ENCODE measurements around the gene PTPRG. TPM values are rescaled to one million over a fixed set of nuclear protein-coding genes. Genes with fewer than 3 reads are reported as not detected.

The PTPRG gene
- polyA plus RNA-seq, 3 donors: not detected

GRCh38 chr3:61748288-61748687, 186.9 kb downstream of the PTPRG start:
- H3K27me3 ChIP-seq (ENCODE audit: control insufficient read depth in 2 of 2, insufficient read depth in 2 of 2, low read length in 2 of 2): no peaks in the 10 kb centered on the region
- intact Hi-C loops (cut with micrococcal nuclease): no loop called here
- Mint-ChIP-seq H3K27me3 (ENCODE audit: low read depth in 3 of 3) (no peaks in the 10 kb centered on the region), H3K27ac (no peak overlapping the region), H3K36me3 (no peaks in the 10 kb centered on the region), H3K4me3 (no peak overlapping the region), H3K9me3 (peaks cover 1 to 23% (median 5%) of the 10 kb centered on the region in 7 donors), H3K4me1 (no peaks in the 10 kb centered on the region)
- no peaks in the 10 kb centered on the region for H3K79me2 ChIP-seq (ENCODE audit: insufficient read depth, low read length)
- no peak overlapping the region for H3K4me3 ChIP-seq (replicated peaks in 1 of 3; ENCODE audit: low read depth in 2 of 3, low read length in 3 of 3)
- no peak for TF ChIP-seq CTCF (IDR thresholded peaks at IDR 0.05)
- no peak overlapping the region for H3K9ac ChIP-seq (ENCODE audit: insufficient read depth, low read length, poor library complexity, severe bottlenecking)
- no peak overlapping the region for H3K4me2 ChIP-seq (replicated peaks; ENCODE audit: extremely low read depth, low read length, poor library complexity, severe bottlenecking)
- H3K4me1 ChIP-seq (ENCODE audit: control insufficient read depth in 1 of 2, insufficient read depth in 2 of 2, low read length in 2 of 2): no peaks in the 10 kb centered on the region
- H3K9me3 ChIP-seq (replicated peaks in 1 of 2; ENCODE audit: control insufficient read depth in 1 of 2, insufficient read depth in 1 of 2, low read length in 2 of 2): peaks cover 3 to 5% of the 10 kb centered on the region in 2 donors
- H4K20me1 ChIP-seq (ENCODE audit: insufficient read depth, low read length): no peaks in the 10 kb centered on the region
- no peak for DNase-seq
- H3K27ac ChIP-seq (ENCODE audit: low read depth in 1 of 2, low read length in 2 of 2): no peak overlapping the region
- WGBS (ENCODE audit: insufficient coverage): 83% methylated on average over 1 of the region's 3 CpGs
- H2AFZ ChIP-seq (ENCODE audit: insufficient read depth, low read depth, low read length, poor library complexity, severe bottlenecking): no peak overlapping the region
- H3K36me3 ChIP-seq (replicated peaks in 1 of 2; ENCODE audit: control insufficient read depth in 1 of 2, insufficient read depth in 2 of 2, low read length in 2 of 2): no peaks in the 10 kb centered on the region

GRCh38 chr3:61750766-61751165, 189.4 kb downstream of the PTPRG start:
- Mint-ChIP-seq H3K9me3 (peaks cover 0 to 22% (median 4%) of the 10 kb centered on the region in 7 donors), H3K4me3 (no peak overlapping the region), H3K27ac (no peak overlapping the region)

More at GRCh38 chr3:61750766-61751165, 189.4 kb downstream of the PTPRG start:
- Histone ChIP-seq H3K36me3 (replicated peaks in 1 of 2; ENCODE audit: control insufficient read depth in 1 of 2, insufficient read depth in 2 of 2, low read length in 2 of 2) (no peaks in the 10 kb centered on the region), H3K9me3 (replicated peaks in 1 of 2; ENCODE audit: control insufficient read depth in 1 of 2, insufficient read depth in 1 of 2, low read length in 2 of 2) (peaks cover 3 to 5% of the 10 kb centered on the region in 2 donors), H4K20me1 (ENCODE audit: insufficient read depth, low read length) (no peaks in the 10 kb centered on the region), H3K79me2 (ENCODE audit: insufficient read depth, low read length) (no peaks in the 10 kb centered on the region), H3K4me1 (ENCODE audit: control insufficient read depth in 1 of 2, insufficient read depth in 2 of 2, low read length in 2 of 2) (no peaks in the 10 kb centered on the region), H3K27me3 (ENCODE audit: control insufficient read depth in 2 of 2, insufficient read depth in 2 of 2, low read length in 2 of 2) (no peaks in the 10 kb centered on the region), H3K9ac (ENCODE audit: insufficient read depth, low read length, poor library complexity, severe bottlenecking) (no peak overlapping the region), H3K27ac (ENCODE audit: low read depth in 1 of 2, low read length in 2 of 2) (no peak overlapping the region), H3K4me3 (replicated peaks in 1 of 3; ENCODE audit: low read depth in 2 of 3, low read length in 3 of 3) (no peak overlapping the region), H3K4me2 (replicated peaks; ENCODE audit: extremely low read depth, low read length, poor library complexity, severe bottlenecking) (no peak overlapping the region), H2AFZ (ENCODE audit: insufficient read depth, low read depth, low read length, poor library complexity, severe bottlenecking) (no peak overlapping the region)
- WGBS (ENCODE audit: insufficient coverage): 95% methylated on average over 2 of the region's 2 CpGs
- peaks cover 0 to 2% (median 2%) of the 10 kb centered on the region in 3 donors for H3K27me3 Mint-ChIP-seq (ENCODE audit: low read depth in 3 of 3)
- intact Hi-C loops (cut with micrococcal nuclease): no loop called here
- DNase-seq: no peak
- TF ChIP-seq CTCF (IDR thresholded peaks at IDR 0.05): no peak
- no peaks in the 10 kb centered on the region for H3K4me1 Mint-ChIP-seq
- H3K36me3 Mint-ChIP-seq: no peaks in the 10 kb centered on the region
